CD4-positive, alpha-beta T cell treated with Interleukin-15 for 4 hours (primary cell): Measurements from ENCODE around the gene KCP.

Experiments used
- DNase-seq: peaks from one replicate; pipeline ENCODE4 v3.0.0-alpha.2; 2020; ENCODE audit warnings: low spot score

Gene KCP

DNA sequence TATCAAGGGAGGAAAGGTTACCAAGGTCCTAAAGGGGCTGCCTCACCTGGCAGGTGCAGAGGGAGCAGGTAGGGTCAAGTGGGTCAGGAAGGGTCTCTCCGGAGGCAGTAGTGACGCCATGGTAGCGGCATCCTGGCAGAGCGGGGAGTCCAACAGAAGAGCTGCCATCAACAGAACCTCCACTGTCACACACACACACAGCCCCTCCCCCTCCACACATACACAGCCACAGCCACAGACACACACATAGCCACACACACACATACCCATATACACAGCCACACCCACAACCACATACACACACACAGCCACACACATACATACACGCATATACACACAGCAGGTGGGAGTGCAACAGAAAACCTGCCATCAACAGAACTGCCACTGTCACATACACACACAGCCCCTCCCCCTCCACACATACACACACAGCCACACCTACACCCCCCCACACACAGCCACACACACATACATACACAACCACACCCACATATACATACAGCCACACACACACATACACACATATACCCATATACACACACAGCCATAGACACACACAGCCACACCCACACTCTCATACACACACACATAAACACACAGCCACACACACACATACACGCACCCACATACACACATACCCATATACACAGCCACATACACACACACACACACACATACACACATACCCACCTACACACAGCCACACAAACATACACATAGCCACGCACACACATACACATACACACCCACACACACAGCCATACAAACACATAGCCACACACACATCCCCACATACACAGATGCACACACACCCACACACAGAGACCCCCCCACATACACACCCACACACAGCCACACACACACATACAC, 23.1 kb downstream of the KCP start:
- no peak for DNase-seq

DNA sequence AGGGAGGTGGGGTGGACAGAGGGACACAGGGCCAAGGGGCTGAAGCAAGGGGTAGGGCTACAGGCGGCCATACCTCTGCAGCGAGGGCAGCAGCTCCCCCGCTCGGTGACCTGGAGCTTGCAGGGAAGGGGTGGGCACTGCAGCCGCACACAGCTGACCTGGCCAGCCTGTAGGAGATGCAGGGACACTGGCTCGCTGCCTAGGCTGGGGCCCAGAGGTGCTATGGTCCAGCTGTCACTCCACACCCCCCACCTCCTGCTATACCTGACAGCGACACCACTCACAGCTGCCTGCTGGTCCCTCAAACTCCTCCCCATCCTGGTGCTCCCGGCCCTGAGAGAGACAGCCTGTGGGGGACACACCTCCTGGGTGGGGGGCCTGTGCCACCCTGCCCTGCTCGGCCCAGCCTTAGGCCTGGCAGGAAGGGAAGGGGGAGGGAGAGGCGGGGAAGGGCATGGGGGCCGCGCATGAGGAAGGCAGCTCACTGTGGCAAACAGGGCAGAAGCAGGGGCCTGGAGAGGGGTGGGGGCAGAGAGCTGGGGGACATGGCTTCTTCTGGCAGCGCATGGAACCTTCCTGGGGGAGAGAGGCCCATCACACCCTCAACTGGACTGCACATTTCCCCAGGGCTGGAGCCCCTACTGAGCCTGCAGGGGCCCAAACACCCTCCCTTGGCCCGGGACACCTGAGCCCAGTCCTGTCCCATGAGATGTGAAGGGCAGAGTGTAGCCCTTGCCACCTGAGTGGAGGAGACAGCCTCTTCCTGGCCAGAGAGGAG, 23.9 kb downstream of the KCP start:
- DNase-seq = no peak

DNA sequence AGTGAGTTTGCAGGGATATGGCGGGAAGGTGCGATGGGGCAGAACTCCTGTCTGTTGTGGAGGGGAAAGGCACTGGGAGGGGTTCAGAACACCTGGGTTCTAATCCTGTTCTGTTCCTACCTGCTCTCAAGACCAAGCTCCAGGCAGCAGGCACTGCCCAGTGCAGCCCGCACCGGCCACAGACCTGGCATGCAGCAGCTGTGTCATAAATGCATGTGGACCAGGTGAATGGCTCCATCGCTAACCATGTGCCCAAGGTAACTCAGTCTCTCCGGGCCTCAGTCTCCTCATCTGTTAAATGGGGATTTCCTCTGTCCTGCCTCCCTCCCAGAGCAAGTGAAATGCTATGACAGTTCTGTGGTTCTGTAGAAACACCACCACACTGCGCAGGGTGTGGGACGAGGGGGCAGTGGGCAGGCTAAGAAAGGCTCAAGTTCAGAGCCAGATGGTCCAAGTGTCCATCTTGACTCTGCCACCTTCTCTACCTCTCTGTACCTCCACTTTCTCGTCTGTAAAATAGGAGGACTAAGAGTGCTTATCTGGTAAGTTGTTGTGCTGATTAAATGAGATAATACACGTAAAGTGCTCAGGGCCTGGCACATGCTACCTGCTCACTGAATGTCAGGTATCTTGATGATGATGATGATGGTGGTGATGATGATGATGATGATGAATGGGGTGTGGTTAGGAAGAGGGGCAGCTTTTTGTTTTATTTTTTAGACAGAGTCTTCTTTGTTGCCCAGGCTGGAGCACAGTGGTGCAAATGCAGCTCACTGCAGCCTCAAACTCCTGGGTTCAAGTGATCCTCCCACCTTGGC, 24.9 kb downstream of the KCP start:
- no peak for DNase-seq

DNA sequence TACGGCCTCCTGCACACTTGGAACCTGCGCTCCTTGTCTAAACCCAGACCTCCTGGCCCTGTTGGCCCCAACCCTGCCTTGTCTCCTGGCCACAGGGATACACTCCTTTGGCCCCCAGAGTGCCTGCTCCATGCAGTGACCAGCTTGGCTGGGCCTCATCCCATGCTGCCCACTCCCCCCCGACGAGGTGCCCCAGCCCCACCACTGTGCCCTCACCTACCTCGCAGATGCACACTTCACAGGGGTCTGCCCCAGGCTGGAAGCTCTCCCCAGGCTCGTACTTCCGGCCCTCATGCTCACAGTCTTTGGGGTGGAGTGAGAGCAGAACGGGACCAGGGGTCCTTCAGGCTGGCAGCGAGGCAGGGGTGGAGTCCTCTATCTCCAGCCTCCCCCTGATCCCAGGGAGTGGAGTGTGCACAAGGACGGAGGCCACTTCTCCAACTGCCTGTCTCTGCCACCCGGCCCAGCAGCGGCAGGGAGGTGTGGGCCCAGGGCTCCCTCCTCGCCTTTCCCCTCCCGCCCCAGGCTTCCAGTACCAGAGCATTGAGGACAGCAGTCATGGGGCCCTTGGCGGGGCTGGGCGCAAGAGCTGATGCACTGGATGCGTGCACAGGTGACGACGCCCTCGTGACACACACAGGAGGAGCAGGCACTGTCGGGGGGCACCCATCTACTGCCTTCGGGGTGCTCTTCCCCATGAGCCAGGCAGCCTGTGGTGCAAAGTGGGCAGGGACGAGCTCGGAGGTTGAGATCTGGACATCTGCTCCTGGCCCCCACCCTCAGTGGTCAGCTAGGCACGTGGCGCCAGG, 25.7 kb downstream of the KCP start:
- DNase-seq = no peak

DNA sequence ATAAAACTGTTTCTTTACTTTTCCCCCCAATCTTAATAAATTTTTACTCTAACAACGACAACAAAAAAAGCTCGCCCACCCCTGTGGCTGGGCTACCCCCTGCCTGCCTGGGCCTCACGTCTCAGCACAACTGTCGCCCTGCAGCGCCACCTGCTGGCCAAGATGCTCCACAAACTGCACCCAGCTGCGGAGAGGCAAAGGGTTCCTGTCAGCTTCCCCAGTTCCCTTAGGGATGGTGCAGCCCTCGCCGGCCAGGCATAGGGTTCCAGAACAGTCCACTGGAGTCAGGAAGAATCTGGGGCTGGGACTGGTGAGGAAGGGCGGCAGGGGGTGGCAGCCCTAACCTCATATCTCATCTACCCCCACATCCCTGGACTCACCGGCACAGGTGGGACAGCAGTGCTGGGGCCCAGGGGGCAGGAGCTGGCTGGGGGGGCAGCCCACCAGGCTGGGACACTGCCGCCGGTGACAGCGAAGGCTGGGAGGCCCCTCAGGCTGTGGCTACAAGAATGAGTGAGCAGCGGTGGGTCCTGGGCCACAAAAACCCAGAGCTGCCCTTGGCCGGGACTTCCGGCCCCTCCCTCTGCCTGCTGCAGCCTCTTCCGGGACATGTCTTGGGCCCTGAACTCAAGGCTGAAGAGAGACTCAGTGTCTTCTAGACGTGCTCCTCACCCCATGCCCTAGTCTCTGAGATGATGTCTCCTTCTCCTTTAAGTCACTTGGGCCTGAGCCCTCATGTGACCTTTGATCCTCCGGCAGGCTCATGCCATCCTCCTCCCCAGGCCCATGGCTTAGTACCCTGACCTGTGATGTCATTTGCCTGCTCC, 26.7 kb downstream of the KCP start:
- peak; percentile 84 for DNase-seq

DNA sequence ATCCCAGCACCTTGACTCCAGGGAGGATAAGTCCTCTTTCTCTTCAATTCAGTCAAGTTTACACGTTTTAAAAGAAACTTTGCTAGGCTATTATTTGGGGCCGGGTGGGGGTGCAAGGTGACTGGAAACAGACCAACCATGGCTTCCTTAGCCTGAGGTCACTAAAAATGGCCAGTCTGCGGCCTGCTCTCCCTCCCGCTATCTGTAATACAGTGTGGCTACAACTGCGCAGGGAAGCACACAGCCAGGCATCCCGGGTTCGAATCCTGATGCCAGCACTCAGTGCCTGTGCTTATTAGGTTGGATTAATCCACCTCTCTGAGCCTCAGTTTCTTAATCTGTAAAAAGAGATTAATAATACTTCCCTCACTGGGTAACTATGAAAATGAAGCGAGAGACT, 28.4 kb downstream of the KCP start:
- no peak for DNase-seq

DNA sequence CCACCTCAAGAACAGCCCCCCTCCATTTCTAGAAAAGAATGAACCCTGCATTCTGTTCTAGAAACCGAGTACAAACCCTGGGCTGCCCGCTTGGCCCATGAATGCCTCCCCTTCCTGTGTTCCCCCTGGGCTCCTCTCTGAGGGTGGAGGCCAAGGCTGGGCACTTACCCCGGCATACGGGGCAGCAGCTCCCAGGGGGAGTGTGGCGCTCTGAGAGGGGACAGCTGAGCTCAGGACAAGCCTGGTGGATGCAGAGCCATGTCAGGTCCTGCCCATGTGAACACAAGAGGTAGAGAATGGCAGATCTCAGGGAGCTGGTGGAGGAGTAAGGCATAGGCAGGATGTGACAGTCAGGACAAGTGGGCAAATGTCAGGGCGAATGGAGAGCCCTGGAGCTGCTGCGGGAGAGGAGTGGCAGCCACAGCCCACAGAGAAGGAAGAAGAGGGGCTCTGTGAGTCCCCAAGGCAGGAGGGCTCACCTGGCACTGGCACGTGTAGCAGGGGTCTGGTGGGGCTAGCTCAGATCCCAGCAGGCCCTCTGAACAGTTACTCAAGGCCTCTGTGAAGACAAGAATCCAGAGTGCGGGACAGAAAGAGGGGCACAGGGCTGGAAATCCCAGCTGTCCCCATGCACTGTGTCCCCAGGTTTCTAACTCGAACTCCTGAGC, 28.9 kb downstream of the KCP start:
- DNase-seq = no peak

DNA sequence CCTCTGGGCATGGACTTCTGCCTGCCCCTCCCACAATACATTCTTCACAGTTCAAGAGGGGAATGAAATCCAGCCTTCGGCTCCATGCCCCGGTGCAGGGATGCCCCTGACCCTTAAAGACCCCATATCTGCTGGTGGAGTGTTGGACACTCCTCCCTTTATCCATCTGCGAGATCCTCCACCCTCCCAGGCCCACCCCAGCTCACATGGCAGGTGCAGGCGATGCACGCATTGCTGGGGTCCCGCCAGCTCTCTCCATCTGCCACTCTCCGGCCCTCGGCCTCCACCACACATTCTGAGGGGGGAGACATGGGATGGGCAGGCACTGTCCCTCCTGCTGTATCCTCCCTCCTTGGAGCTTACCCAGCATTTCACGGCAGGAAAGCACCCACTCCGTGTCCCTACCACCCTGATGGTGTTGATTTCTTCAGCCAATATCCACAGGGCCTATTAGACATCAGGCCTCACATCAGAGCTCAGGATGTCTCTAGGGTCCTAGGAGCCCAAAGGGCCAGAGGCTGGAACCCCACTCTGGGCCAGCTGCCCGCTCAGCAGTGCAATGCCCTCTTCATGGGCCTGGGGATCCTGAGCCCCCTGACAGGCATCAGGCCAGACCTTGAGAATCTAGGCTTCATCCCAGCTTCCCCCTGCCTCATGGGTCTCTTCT, 29.6 kb downstream of the KCP start:
- no peak for DNase-seq

DNA sequence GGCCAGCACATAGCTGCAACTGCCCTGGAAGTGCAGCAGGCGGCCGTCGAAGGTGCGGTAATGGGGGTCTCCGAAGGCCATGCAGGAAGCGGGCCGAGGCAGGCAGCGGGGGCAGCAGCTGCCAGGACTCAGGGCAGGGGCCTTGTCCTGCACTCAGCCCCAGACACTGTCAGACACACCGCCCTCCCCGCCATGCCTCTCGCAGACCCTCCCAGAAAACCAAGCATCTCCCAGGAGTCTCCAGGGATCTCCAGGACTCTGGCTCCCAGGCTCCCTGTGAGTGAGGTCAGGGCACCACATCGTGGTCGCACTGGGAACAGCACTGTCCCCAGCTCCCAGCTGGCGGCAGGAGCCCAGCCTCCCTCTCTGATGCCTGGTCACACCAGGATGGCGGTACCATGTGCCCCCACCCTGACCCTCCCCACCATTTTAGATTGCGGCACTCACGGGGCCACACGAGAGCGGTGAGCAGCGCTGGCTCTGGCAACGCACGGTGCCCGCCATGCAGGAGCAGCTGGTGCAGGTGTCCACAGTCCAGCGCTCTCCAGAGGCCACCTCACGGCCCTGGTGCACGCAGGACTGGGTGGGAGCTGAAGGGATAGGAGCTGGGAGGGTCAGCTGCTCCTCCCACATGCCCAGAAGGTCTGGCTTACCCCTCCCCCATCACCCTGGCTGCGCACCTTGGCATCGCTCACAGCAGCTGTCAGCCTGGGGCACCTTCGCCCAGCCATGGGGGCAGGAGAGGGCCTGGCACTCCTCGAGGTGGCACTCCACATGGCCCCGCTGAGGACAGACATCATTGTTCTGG, 30.4 kb downstream of the KCP start:
- no peak for DNase-seq

DNA sequence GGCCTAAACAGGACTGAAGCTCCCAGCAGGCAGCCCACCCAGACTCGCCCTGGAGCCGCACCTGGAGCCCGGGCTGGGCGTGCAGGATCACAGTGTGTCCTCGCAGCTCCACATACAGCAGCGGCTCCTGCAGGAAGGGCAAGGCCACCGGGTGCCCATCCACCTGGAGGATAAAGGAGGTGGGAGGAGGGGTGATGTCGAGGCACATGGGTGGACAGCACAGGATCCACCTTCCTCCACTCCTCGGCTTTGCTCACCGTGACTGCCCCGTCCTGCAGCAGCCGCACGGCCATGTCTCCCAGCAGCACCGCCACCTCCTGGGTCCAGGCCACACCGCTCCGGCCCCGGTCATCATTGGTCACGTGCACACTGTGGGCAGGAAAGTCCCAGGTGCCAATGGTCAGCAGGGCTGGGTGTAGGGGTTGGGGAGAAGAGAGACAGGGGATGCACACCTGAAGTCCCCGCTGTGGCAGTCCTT, 31.0 kb downstream of the KCP start:
- no peak for DNase-seq

DNA sequence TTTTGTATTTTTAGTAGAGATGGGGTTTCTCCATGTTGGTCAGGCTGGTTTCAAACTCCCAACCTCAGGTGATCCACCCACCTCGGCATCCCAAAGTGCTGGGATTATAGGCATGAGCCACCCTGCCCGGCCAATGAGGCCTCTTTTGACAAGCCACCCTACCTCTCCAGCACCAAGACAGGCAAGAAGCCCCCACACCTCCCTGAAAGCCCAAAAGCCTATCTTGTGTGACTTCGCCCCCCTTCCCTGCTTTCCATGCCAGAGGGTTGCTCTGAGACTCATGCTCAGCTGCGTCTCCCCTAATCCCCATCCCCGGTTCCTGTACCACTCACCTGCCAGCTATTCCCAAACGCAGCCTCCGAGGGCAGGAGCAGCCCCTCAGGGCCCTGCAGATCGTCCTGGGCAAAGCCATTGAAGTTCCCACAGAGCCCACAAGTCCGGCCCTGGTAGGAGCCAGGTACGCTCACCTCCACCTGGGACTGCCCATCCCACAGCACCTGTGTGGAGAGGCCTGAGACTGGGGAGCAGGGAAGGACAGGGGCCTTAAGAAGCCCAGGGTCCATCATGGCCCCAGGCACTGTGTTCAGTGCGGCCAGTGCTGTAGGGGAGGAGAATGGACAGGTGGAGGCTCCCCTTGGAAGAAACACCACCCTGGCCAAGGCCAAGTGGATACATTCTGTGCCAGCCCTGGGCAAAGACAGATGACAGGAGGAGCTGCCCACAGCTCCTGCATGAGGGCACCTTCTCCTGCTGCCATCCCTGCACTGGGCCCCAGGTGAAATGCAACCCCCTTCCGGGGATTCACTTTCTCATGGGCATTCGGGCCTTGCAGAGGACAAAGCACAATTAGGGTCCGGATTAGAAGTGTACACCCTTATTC, 32.0 kb downstream of the KCP start:
- no peak for DNase-seq

DNA sequence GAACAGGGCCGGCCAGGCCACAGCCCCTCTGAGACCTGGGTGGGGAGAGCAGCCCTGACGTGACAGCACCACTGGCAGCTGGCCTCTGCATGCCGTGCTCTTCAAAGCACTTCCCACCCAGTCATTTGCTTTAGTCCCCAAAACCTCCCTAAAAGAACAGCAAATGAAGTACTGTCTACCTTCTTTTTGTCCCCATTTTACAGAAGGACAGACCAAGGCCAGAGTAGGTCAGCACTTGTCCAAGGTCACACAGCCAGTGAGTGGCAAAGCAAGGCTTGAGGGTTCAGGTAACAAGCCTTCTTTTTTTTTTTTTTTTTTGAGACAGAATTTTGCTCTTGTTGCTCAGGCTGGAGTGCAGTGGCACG, 32.8 kb downstream of the KCP start:
- DNase-seq = no peak

DNA sequence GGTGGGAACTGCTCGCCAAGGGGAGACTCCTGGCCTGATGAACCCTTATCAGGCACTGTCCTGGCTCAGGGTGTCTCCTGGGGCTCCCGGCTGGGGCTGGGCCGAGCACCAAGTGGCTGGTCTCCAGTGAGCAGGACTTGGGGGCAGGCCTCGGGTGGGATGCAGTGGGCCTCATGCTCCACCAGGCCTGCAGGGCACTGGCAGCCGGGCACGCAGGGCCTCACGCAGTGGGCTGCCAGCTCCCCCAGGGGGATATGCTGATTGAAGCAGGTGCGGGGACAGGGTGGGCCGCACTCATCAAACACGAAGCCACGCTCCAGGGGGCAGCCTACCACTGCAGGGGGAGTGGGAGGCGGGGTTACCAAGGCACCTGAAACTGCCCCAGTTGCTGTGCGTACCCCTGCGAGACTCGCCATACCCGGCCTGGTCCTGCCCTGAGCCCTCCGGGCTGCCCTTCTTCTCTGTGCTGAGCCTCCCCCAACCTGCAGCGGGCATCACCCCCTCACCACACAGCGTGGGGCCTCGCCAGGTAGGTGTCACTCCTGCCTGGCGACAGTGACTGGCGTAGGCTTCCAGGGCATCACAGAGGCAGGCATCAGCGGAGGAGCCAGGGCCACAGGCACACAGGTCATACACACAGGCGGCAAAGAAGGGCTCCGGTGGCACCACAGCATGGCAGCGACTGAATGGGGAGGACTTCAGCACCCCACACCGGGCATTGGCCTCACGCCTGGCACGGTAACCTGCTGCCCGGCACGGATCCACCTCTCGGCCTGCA, 33.3 kb downstream of the KCP start:
- DNase-seq = no peak

DNA sequence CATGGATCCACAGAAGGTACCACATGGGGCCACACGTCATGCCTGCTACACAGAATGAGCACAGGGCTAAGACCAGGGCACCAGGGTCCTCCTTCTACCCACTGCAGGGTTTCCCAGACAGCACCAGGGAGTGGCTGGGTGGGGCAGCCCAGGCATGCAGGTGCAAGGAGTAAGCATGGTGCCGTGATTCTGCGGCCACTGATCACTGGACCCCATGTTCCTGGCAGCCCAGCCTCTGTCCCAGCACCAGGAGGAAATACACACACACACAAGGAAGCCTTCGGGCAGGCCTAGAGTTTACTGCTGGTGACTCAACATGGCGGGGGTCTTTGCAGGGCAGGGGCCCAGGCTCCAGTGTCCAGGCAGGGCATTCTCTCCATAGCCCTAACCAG, 33.9 kb downstream of the KCP start:
- no peak for DNase-seq

DNA sequence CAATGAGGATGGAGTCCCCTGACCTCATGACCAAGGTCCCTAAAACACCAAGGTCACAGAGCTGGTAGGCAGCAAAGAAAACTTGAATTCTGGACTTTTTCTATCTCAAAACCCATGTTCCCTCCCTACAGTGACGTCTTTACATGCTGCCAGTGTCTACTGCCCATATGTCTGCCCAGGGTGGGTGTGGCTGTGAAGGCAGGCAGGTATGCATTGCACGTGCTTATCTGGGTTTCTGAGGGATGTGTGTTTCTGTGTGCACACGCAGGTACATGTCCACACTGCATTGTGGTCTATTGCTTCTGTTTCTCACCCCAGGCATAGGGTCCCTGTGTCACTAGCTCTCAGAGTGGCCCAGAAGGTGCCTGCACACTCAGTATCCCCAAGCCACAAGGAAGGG, 34.4 kb downstream of the KCP start:
- DNase-seq = no peak

DNA sequence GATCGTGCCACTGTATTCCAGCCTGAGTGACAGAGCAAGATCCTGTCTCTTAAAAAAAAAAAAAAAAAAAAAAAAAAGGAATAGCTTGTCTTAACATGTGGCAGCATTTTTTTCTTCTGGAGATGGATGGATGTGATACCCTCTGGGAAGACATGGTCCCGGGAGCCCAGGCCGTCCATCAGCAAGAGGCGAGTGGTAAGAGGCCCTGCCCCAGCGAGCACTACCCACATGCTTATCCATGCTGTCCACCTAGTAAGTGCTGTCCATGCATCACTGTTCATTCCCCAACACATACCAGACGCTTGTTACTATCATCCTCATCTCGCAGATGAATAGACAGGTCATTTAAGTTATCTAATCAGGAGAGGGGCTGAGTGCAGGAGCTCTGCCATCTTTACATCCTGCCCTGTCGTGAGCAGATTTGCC, 35.0 kb downstream of the KCP start:
- no peak for DNase-seq
